GM10266 (cell line): Measurements from ENCODE around the gene MAP4K1.
"Not testable (repeated sequence)": the region's sequence is repeated elsewhere in the genome, so short reads cannot be mapped to it uniquely, and the experiment has no call there.

Experiments used
- DNase-seq: peaks from one replicate; pipeline ENCODE4 v3.0.0; 2012; ENCODE audit errors: extremely low spot score
- TF ChIP-seq, protein P1 (sequence below): IDR thresholded peaks from 2 replicates; pipeline ENCODE4 v1.5.1; 2012; ENCODE audit warnings: mild to moderate bottlenecking, low read depth; ENCODE audit not compliant: control insufficient read depth, insufficient read depth; ENCODE audit errors: missing control alignments

Gene MAP4K1

GRCh38 chr19:38559428-38560401 lies 58.0 kb downstream of the MAP4K1 start:
- peak; percentile 81 for DNase-seq
- TF ChIP-seq, protein P1, sequence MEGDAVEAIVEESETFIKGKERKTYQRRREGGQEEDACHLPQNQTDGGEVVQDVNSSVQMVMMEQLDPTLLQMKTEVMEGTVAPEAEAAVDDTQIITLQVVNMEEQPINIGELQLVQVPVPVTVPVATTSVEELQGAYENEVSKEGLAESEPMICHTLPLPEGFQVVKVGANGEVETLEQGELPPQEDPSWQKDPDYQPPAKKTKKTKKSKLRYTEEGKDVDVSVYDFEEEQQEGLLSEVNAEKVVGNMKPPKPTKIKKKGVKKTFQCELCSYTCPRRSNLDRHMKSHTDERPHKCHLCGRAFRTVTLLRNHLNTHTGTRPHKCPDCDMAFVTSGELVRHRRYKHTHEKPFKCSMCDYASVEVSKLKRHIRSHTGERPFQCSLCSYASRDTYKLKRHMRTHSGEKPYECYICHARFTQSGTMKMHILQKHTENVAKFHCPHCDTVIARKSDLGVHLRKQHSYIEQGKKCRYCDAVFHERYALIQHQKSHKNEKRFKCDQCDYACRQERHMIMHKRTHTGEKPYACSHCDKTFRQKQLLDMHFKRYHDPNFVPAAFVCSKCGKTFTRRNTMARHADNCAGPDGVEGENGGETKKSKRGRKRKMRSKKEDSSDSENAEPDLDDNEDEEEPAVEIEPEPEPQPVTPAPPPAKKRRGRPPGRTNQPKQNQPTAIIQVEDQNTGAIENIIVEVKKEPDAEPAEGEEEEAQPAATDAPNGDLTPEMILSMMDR = no peak

GRCh38 chr19:38558933-38559332 lies 58.8 kb downstream of the MAP4K1 start:
- not testable (repeated sequence) for DNase-seq

GRCh38 chr19:38557205-38557799 lies 60.5 kb downstream of the MAP4K1 start:
- TF ChIP-seq, protein P1 = peak; percentile 38

GRCh38 chr19:38556521-38557174 lies 61.1 kb downstream of the MAP4K1 start:
- no peak for DNase-seq
- TF ChIP-seq, protein P1 = peak; percentile 38

More at GRCh38 chr19:38557205-38557799, 60.5 kb downstream of the MAP4K1 start:
- peak; percentile 71 for DNase-seq

DNA sequence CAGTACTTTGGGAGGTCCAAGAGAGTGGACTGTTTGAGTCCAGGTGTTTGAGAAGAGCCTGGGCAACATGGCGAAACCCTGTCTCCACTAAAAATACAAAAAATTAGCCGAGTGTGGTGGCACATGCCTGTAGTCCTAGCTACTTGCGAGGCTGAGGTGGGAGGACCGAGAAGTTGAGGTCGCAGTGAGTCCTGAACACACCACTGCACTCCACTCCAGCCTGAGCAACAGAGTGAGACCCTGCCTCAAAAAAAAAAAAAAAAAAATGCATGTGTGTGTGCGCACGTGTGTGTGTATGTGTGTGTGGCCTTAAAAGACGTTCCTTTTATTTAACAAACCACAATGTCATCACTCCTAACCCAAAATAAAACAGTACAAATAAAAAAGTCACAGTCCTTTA lies 62.6 kb downstream of the MAP4K1 start:
- no peak for DNase-seq

DNA sequence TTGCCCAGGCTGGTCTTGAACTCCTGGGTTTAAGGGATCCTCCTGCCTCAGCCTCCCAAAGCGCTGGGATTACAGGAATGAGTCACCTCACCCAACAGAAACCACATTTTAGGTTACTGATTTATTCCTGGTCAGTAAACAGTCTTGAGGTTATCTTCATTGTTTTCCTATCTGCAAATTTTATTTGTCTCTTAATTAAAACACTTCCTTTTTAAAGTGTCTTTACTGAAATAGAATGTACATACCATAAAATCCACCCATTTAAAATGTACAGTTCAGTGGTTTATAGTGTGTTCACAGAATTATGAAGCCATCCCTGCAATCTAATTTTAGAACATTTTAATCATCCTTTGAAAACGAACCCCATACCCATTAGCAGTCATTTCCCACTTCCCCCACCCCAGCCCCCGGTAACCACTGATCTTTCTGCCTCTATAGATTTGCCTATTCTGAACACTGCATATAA lies 63.0 kb downstream of the MAP4K1 start:
- TF ChIP-seq, protein P1 = no peak
- no peak for DNase-seq

More for the DNA sequence above, 62.6 kb downstream of the MAP4K1 start:
- TF ChIP-seq, protein P1 = no peak

- not testable (repeated sequence) for DNase-seq
Measured at GRCh38 chr19:38553239-38553638, 64.5 kb downstream of the MAP4K1 start.

DNA sequence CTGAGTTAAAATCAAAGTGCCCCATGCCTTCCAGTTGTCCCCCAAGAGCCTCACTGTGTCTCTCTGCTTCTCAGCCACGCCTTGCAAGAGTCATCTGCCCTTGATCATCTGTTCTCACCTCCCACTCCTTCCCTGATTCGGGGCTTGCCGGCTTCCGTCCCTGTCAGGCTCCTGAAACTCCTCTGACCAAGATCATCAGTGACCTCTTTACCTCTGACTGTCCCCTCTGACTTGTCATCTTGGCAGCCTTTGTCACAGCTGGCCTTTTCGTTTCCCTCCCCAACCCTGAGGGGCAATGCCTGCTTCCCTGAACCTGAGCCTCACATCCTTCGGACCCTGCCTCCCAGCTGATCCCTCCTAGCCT lies 66.3 kb downstream of the MAP4K1 start:
- DNase-seq = peak; percentile 73
- TF ChIP-seq, protein P1 = no peak
